HEK293T (cell line): ENCODE data around the gene HTN1.

ENCODE experiments used
- ARNT ChIP-seq: fragments of 450-650 bp; IDR thresholded peaks from 2 replicates; pipeline ENCODE4 v1.6.1; 2017; ENCODE audit warnings: mild to moderate bottlenecking
- BHLHE40 ChIP-seq: fragments of 450-650 bp; IDR thresholded peaks from 2 replicates; pipeline ENCODE4 v1.6.1; 2016; ENCODE audit warnings: mild to moderate bottlenecking, moderate library complexity, borderline replicate concordance
- CTBP1 ChIP-seq: fragments of 450-650 bp; IDR thresholded peaks from 2 replicates; pipeline ENCODE4 v1.6.1; 2016; ENCODE audit warnings: borderline replicate concordance
- ELF4 ChIP-seq: fragments of 450-650 bp; IDR thresholded peaks from 2 replicates; pipeline ENCODE4 v1.6.1; 2017; ENCODE audit warnings: antibody characterized with exemption
- FOXA1 ChIP-seq: fragments of 450-650 bp; IDR thresholded peaks from 2 replicates; pipeline ENCODE4 v1.6.1; 2016; ENCODE audit warnings: mild to moderate bottlenecking
- FOXM1 ChIP-seq: fragments of 450-650 bp; IDR thresholded peaks from 2 replicates; pipeline ENCODE4 v1.6.1; 2017; ENCODE audit warnings: mild to moderate bottlenecking, borderline replicate concordance
- L3MBTL2 ChIP-seq: fragments of 450-650 bp; conservative IDR thresholded peaks from 2 replicates; pipeline ENCODE4 v1.6.1; 2016; ENCODE audit warnings: mild to moderate bottlenecking
- LEF1 ChIP-seq: fragments of 450-650 bp; IDR thresholded peaks from 2 replicates; pipeline ENCODE4 v1.6.1; 2017; ENCODE audit warnings: mild to moderate bottlenecking, borderline replicate concordance
- NFRKB ChIP-seq: fragments of 450-650 bp; IDR thresholded peaks from 2 replicates; pipeline ENCODE4 v1.6.1; 2016; ENCODE audit warnings: mild to moderate bottlenecking, moderate library complexity
- PKNOX1 ChIP-seq: fragments of 450-650 bp; IDR thresholded peaks from 2 replicates; pipeline ENCODE4 v1.6.1; 2016
- SP1 ChIP-seq: fragments of 450-650 bp; IDR thresholded peaks from 2 replicates; pipeline ENCODE4 v1.6.1; 2017
- SUZ12 ChIP-seq: fragments of 450-650 bp; IDR thresholded peaks from 2 replicates; pipeline ENCODE4 v1.6.1; 2016; ENCODE audit warnings: mild to moderate bottlenecking
- TARDBP ChIP-seq: fragments of 450-650 bp; IDR thresholded peaks from 2 replicates; pipeline ENCODE4 v1.6.1; 2016

GRCh38 chr4:70023218-70023617, 27.0 kb upstream of the HTN1 start:
- TF ChIP-seq ARNT (no peak), BHLHE40 (no peak), LEF1 (no peak), SUZ12 (no peak), ELF4 (no peak), FOXA1 (no peak), PKNOX1 (no peak), NFRKB (no peak), L3MBTL2 (no peak), TARDBP (no peak), SP1 (no peak), FOXM1 (no peak), CTBP1 (no peak)
